Mesendoderm (in vitro differentiated cells): ENCODE results near the gene NEGR1.

Experiments
- DNase-seq: peaks from one replicate; pipeline ENCODE4 v3.0.0; 2013
- H2AK5ac ChIP-seq: 2 replicates; pipeline ENCODE4 v1.6.1; 2013; ENCODE audit warnings: low read length, inconsistent platforms
- H2BK120ac ChIP-seq: 2 replicates; pipeline ENCODE4 v1.6.1; 2013; ENCODE audit warnings: low read depth, mild to moderate bottlenecking, low read length, moderate library complexity, mixed read lengths
- H2BK15ac ChIP-seq: replicated peaks from 2 replicates; pipeline ENCODE4 v1.6.1; 2013; ENCODE audit warnings: low read depth, mild to moderate bottlenecking, moderate library complexity
- H2BK5ac ChIP-seq: 2 replicates; pipeline ENCODE4 v1.6.1; 2013; ENCODE audit warnings: low read length, inconsistent platforms
- H3K18ac ChIP-seq: 2 replicates; pipeline ENCODE4 v1.6.1; 2013; ENCODE audit warnings: mild to moderate bottlenecking, low read length, mixed read lengths
- H3K23ac ChIP-seq: one replicate; pipeline ENCODE4 v1.6.1; 2013; ENCODE audit warnings: low read length
- H3K27ac ChIP-seq: 2 replicates; pipeline ENCODE4 v1.5.1; 2013; ENCODE audit warnings: low read depth, mild to moderate bottlenecking, inconsistent platforms, low read length, moderate library complexity
- H3K27me3 ChIP-seq: 2 replicates; pipeline ENCODE4 v1.6.1; 2013; ENCODE audit warnings: low read length, control low read depth, mild to moderate bottlenecking, inconsistent platforms; ENCODE audit not compliant: insufficient read depth, poor library complexity
- H3K36me3 ChIP-seq: 2 replicates; pipeline ENCODE4 v1.6.1; 2013; ENCODE audit warnings: low read length, inconsistent platforms; ENCODE audit not compliant: control insufficient read depth, insufficient read depth
- H3K4ac ChIP-seq: one replicate; pipeline ENCODE4 v1.6.1; 2013; ENCODE audit warnings: low read depth, mild to moderate bottlenecking, low read length, moderate library complexity
- H3K4me1 ChIP-seq: 2 replicates; pipeline ENCODE4 v1.6.1; 2013; ENCODE audit warnings: low read depth, low read length, inconsistent platforms; ENCODE audit not compliant: control insufficient read depth
- H3K4me2 ChIP-seq: 2 replicates; pipeline ENCODE4 v1.6.1; 2013; ENCODE audit warnings: low read length
- H3K4me3 ChIP-seq: 2 replicates; pipeline ENCODE4 v1.5.1; 2013; ENCODE audit warnings: mild to moderate bottlenecking, low read length
- H3K56ac ChIP-seq: one replicate; pipeline ENCODE4 v1.6.1; 2013; ENCODE audit warnings: low read length
- H3K79me1 ChIP-seq: 2 replicates; pipeline ENCODE4 v1.6.1; 2013; ENCODE audit warnings: low read length, inconsistent platforms
- H3K79me2 ChIP-seq: 2 replicates; pipeline ENCODE4 v1.6.1; 2013; ENCODE audit warnings: mild to moderate bottlenecking, low read length; ENCODE audit not compliant: control insufficient read depth, insufficient read depth
- H3K9ac ChIP-seq: 2 replicates; pipeline ENCODE4 v1.6.1; 2013; ENCODE audit warnings: low read length, inconsistent platforms
- H4K5ac ChIP-seq: one replicate; pipeline ENCODE4 v1.6.1; 2013; ENCODE audit warnings: low read length
- H4K8ac ChIP-seq: one replicate; pipeline ENCODE4 v1.6.1; 2013; ENCODE audit warnings: low read depth, mild to moderate bottlenecking, control low read depth, low read length, moderate library complexity
- WGBS: extraction: QIAGEN DNeasy Blood & Tissue Kit; methylation state at CpG from one replicate; pipeline ENCODE4 v1.1.7; 2013; ENCODE audit warnings: low lambda C conversion rate, missing lambda C conversion rate; ENCODE audit not compliant: insufficient coverage; ENCODE audit errors: extremely low coverage; 5-methylcytosine and 5-hydroxymethylcytosine counted together

The NEGR1 gene

GRCh38 chr1:71784241-71784640 is 498.1 kb downstream of the NEGR1 start:
- Histone ChIP-seq H3K4me3 (no peak overlapping the region), H3K4me1 (no peaks in the 10 kb centered on the region), H3K27me3 (no peaks in the 10 kb centered on the region), H3K23ac (no peak overlapping the region), H3K9ac (no peak overlapping the region), H3K79me1 (no peaks in the 10 kb centered on the region), H2AK5ac (no peak overlapping the region), H3K36me3 (no peaks in the 10 kb centered on the region), H3K27ac (no peak overlapping the region), H2BK5ac (no peak overlapping the region), H3K4ac (no peak overlapping the region), H4K5ac (no peak overlapping the region), H3K18ac (no peak overlapping the region), H3K4me2 (no peak overlapping the region), H4K8ac (no peak overlapping the region), H2BK120ac (no peak overlapping the region), H3K79me2 (no peaks in the 10 kb centered on the region), H2BK15ac (no peak overlapping the region), H3K56ac (no peak overlapping the region)
- no CpG with 5 or more reads among the region's 1 CpG for WGBS
- no peak for DNase-seq

DNA sequence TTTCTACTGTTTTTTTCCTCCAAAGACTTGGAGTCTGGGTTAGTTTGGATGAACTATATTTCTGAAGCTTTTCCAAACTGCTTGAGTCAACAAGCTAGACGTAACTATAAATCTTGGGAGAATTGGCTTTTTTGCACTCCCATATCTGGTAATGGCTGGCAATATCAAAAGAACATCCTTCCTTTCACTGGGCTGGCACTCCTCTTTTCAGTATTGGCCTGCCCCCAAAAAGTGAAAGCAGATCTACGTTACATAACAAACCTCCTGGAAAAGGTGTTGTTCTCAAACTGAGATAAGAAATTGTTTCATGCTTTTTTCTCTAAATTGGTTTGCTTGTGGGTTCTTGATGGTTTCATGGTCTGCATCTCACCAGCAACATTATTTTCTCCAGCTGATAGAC is 499.3 kb downstream of the NEGR1 start:
- Histone ChIP-seq H3K4ac (no peak overlapping the region), H3K79me1 (no peaks in the 10 kb centered on the region), H2BK15ac (no peak overlapping the region), H4K8ac (no peak overlapping the region), H3K27me3 (no peaks in the 10 kb centered on the region), H3K18ac (no peak overlapping the region), H2BK5ac (no peak overlapping the region), H3K27ac (no peak overlapping the region), H3K4me1 (no peaks in the 10 kb centered on the region), H3K4me3 (no peak overlapping the region), H3K56ac (no peak overlapping the region), H2AK5ac (no peak overlapping the region), H2BK120ac (no peak overlapping the region), H4K5ac (no peak overlapping the region), H3K36me3 (no peaks in the 10 kb centered on the region), H3K23ac (no peak overlapping the region), H3K79me2 (no peaks in the 10 kb centered on the region), H3K4me2 (no peak overlapping the region), H3K9ac (no peak overlapping the region)
- DNase-seq = no peak
- WGBS = no CpG with 5 or more reads among the region's 2 CpGs

- no peaks in the 10 kb centered on the region for H3K36me3 ChIP-seq
- H3K4me3 ChIP-seq = no peak overlapping the region
- H4K8ac ChIP-seq = no peak overlapping the region
- no peak overlapping the region for H3K4me2 ChIP-seq
- H3K4me1 ChIP-seq = no peaks in the 10 kb centered on the region
- no peak overlapping the region for H4K5ac ChIP-seq
- no peak for DNase-seq
- no peak overlapping the region for H2BK5ac ChIP-seq
- H3K18ac ChIP-seq = no peak overlapping the region
- no peak overlapping the region for H3K4ac ChIP-seq
- no CpG with 5 or more reads among the region's 4 CpGs for WGBS
- H3K79me2 ChIP-seq = no peaks in the 10 kb centered on the region
- no peak overlapping the region for H2AK5ac ChIP-seq
- H2BK15ac ChIP-seq = no peak overlapping the region
- no peak overlapping the region for H3K23ac ChIP-seq
- no peaks in the 10 kb centered on the region for H3K79me1 ChIP-seq
- no peak overlapping the region for H3K27ac ChIP-seq
- H3K9ac ChIP-seq = no peak overlapping the region
- no peak overlapping the region for H3K56ac ChIP-seq
- no peaks in the 10 kb centered on the region for H3K27me3 ChIP-seq
- no peak overlapping the region for H2BK120ac ChIP-seq
Measured at GRCh38 chr1:71781450-71781849, 500.9 kb downstream of the NEGR1 start.

DNA sequence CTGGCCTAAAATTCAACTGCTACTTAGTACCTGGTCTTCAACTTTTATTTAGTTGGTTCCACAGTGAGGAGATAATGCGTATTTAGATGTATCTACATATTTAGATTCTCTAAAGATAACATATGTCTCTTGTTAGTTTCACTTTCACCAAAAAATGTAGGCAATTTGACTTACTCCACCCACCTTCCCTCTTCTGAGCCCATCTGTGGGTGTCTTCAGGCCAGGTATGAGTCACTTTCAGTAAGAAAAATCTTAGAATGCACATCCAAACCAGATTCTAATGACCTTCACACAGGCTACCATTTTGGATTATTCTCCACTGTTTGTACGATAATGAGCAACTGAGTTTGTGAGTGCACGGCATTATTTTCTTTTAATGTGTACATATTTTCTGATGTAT is 501.7 kb downstream of the NEGR1 start:
- no CpG with 5 or more reads among the region's 3 CpGs for WGBS

DNA sequence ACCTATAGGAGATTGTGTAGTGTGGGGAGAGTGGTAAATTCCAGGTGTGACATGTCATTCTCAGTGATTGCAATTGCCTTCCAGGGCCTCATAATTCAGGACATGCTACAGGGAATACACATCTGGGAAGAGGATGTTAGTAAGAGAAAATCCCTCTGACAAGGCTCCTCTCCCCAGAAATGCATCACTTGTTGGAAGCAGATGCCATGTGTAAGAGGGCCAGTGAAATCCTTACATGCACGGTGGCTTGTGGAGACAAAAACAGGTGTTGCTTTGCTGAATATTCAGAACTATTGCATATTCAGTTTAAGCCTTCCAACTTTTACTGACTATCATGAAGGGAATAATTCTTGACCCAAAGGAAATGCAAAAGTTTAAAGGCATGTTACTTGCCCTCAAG is 503.4 kb downstream of the NEGR1 start:
- H3K36me3 ChIP-seq = no peaks in the 10 kb centered on the region
- no peak overlapping the region for H3K9ac ChIP-seq
- H3K4ac ChIP-seq = no peak overlapping the region
- no peak overlapping the region for H3K27ac ChIP-seq
- no peak overlapping the region for H2BK120ac ChIP-seq
- WGBS = no CpG with 5 or more reads among the region's 1 CpG
- H3K56ac ChIP-seq = no peak overlapping the region
- no peak overlapping the region for H2AK5ac ChIP-seq
- no peaks in the 10 kb centered on the region for H3K79me1 ChIP-seq
- no peak overlapping the region for H3K23ac ChIP-seq
- H4K5ac ChIP-seq = no peak overlapping the region
- H3K79me2 ChIP-seq = no peaks in the 10 kb centered on the region
- H4K8ac ChIP-seq = no peak overlapping the region
- H3K27me3 ChIP-seq = no peaks in the 10 kb centered on the region
- H3K4me1 ChIP-seq = no peaks in the 10 kb centered on the region
- no peak overlapping the region for H2BK15ac ChIP-seq
- no peak overlapping the region for H2BK5ac ChIP-seq
- H3K4me2 ChIP-seq = no peak overlapping the region
- peak; percentile 13 for DNase-seq
- H3K18ac ChIP-seq = no peak overlapping the region
- H3K4me3 ChIP-seq = no peak overlapping the region

More for the DNA sequence above, 501.7 kb downstream of the NEGR1 start:
- H3K36me3 ChIP-seq = no peaks in the 10 kb centered on the region
- DNase-seq = peak; percentile 29
- no peaks in the 10 kb centered on the region for H3K79me1 ChIP-seq
- no peak overlapping the region for H3K23ac ChIP-seq
- no peak overlapping the region for H3K18ac ChIP-seq
- no peak overlapping the region for H3K4ac ChIP-seq
- H2BK120ac ChIP-seq = no peak overlapping the region
- H4K8ac ChIP-seq = no peak overlapping the region
- no peak overlapping the region for H3K9ac ChIP-seq
- H3K4me1 ChIP-seq = no peaks in the 10 kb centered on the region
- H2BK5ac ChIP-seq = no peak overlapping the region
- H3K27me3 ChIP-seq = no peaks in the 10 kb centered on the region
- no peak overlapping the region for H3K27ac ChIP-seq
- H4K5ac ChIP-seq = no peak overlapping the region
- no peak overlapping the region for H3K4me2 ChIP-seq
- no peaks in the 10 kb centered on the region for H3K79me2 ChIP-seq
- H3K56ac ChIP-seq = no peak overlapping the region
- no peak overlapping the region for H3K4me3 ChIP-seq
- H2BK15ac ChIP-seq = no peak overlapping the region
- no peak overlapping the region for H2AK5ac ChIP-seq

- no peak overlapping the region for H4K5ac ChIP-seq
- H3K4me2 ChIP-seq = no peak overlapping the region
- no peak overlapping the region for H2BK15ac ChIP-seq
- H3K79me2 ChIP-seq = no peaks in the 10 kb centered on the region
- H3K4ac ChIP-seq = no peak overlapping the region
- no peak overlapping the region for H3K56ac ChIP-seq
- no peak overlapping the region for H2BK5ac ChIP-seq
- no peak overlapping the region for H3K23ac ChIP-seq
- no peak overlapping the region for H3K4me3 ChIP-seq
- H3K18ac ChIP-seq = no peak overlapping the region
- no peak overlapping the region for H2AK5ac ChIP-seq
- no peaks in the 10 kb centered on the region for H3K27me3 ChIP-seq
- no peaks in the 10 kb centered on the region for H3K79me1 ChIP-seq
- H3K27ac ChIP-seq = no peak overlapping the region
- no peak for DNase-seq
- no peaks in the 10 kb centered on the region for H3K36me3 ChIP-seq
- H3K9ac ChIP-seq = no peak overlapping the region
- no peak overlapping the region for H2BK120ac ChIP-seq
- H4K8ac ChIP-seq = no peak overlapping the region
- no peaks in the 10 kb centered on the region for H3K4me1 ChIP-seq
Measured at GRCh38 chr1:71777094-71777493, 505.2 kb downstream of the NEGR1 start.
